Mesodermal cell (in vitro differentiated cells): Measurements from ENCODE around the gene TMEM200A.

Experiments used
- H3K27ac ChIP-seq: 2 replicates; pipeline ENCODE4 v1.7.0; 2013; ENCODE audit warnings: mild to moderate bottlenecking, low read depth, low read length, moderate library complexity; ENCODE audit not compliant: severe bottlenecking
- H3K36me3 ChIP-seq: 2 replicates; pipeline ENCODE4 v1.7.1; 2013; ENCODE audit warnings: mild to moderate bottlenecking, low read length, moderate library complexity; ENCODE audit not compliant: control insufficient read depth, insufficient read depth
- H3K4me1 ChIP-seq: one replicate; pipeline ENCODE4 v1.7.1; 2013; ENCODE audit warnings: mild to moderate bottlenecking, low read length; ENCODE audit not compliant: insufficient read depth, control insufficient read depth, poor library complexity, severe bottlenecking
- H3K4me3 ChIP-seq: 2 replicates; pipeline ENCODE4 v1.7.0; 2013; ENCODE audit warnings: low read length, control low read depth, mild to moderate bottlenecking; ENCODE audit not compliant: insufficient read depth, poor library complexity, severe bottlenecking; ENCODE audit errors: extremely low read depth
- H3K9me3 ChIP-seq: 2 replicates; pipeline ENCODE4 v1.7.1; 2013; ENCODE audit warnings: mild to moderate bottlenecking, low read length, moderate library complexity; ENCODE audit not compliant: control insufficient read depth
- WGBS, 2 experiments: methylation state at CpG; one replicate each; pipeline ENCODE4 v1.1.5; 2013; ENCODE audit warnings: missing lambda C conversion rate in 2 of 2; ENCODE audit not compliant: insufficient coverage in 2 of 2; 5-methylcytosine and 5-hydroxymethylcytosine counted together

TMEM200A gene

DNA sequence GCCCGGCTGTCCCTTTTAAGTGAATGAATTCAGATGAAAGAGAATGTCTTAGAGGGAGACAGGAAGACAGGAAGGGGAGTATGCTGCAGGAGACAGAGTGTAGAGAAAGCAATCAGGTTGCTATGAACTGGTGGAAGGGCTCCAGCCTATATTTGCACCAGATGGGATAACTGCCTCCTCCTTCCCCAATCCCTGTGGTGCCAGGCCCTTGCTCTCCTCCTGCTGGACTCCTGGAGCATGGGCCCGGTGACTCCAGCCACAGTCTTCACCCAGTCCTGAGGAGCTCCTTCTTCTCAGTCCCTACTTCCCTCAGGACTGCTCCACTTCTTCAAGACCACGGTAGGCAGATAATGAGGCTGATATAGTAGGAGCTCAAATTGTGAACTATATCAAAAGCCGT, 91.8 kb downstream of the TMEM200A start:
- no peak overlapping the region for H3K4me3 ChIP-seq
- no peak overlapping the region for H3K27ac ChIP-seq
- 67 to 75% methylated on average over 1 of the region's 4 CpGs for WGBS, 2 experiments
- H3K9me3 ChIP-seq, result no peaks in the 10 kb centered on the region
- H3K4me1 ChIP-seq, result no peaks in the 10 kb centered on the region
- H3K36me3 ChIP-seq, result no peaks in the 10 kb centered on the region

DNA sequence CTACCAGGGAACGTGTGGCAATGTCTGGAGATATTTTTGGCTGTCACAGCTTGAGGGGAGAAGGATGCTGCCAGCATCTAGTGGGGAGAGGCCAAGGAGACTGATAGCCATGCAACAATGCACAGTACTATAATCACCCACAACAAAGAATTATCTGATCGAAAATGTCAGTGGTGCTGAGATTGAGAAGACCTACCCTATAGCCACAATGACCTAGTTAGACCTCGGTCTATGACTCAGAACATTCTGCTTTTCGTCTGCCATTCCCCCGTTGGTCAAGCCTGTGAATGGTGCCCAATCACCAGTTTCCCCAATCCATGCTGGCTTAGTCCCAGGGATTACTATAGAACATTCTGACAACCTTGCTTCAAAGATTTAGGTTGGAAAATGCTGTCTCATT, 93.5 kb downstream of the TMEM200A start:
- WGBS, 2 experiments, result 76 to 98% methylated on average over 4 of the region's 5 CpGs
- no peak overlapping the region for H3K27ac ChIP-seq
- no peak overlapping the region for H3K4me3 ChIP-seq
- H3K4me1 ChIP-seq, result no peaks in the 10 kb centered on the region
- no peaks in the 10 kb centered on the region for H3K9me3 ChIP-seq
- no peaks in the 10 kb centered on the region for H3K36me3 ChIP-seq

DNA sequence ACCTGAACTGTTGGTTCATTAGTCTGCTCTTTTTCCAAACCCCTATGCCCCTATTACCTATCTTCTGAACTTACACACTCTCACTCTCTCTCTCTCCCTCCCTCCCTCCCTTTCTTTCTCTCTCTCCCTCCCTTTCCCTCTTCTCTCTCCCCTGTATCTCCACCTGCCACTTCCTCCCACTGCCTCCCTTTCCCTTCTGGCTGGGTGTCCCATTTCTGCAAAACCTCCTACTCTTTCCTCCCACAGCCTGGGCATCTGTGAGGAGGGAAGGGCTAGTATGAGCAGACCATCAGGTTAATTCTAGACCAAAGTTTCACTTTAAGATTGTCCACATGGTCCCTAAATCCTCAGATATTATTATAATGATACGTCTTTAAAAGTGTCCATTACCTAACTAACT, 95.1 kb downstream of the TMEM200A start:
- Histone ChIP-seq H3K4me1 (no peaks in the 10 kb centered on the region), H3K4me3 (no peak overlapping the region), H3K9me3 (no peaks in the 10 kb centered on the region), H3K36me3 (no peaks in the 10 kb centered on the region), H3K27ac (no peak overlapping the region)
- no CpG with 5 or more reads among the region's 1 CpG for WGBS, 2 experiments

DNA sequence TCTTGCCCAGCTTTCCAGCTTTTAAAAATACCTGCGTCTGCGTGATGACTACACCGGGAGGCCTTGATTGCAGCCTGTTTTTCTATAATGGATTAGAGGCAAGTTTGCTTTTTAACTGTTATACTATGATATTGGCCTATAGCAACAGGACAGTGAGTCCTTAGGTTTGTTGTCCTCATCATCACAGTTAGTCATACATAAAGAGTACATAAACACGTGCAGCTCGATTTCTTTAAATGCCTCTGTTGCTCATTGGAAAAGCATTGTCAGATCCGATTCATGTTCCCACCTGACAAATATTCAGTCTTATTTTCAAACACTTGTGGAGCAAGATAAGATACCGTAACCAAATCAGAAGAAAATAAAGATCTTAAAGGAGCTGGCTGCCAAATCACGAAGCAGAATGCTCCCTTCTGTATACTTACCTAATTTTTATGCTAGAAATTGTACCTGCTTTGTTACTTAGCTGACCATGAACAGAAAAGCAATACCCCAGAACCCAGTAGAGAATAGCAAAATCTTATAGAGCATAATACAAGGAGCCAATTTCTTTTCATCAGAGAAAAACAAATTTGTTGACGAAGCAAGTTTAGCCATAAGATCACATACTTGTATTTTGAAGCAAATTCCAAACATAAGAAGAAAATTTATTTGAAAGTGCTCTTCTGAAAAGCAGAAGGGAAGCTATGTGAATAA, 100.4 kb downstream of the TMEM200A start:
- Histone ChIP-seq H3K9me3 (no peaks in the 10 kb centered on the region), H3K4me1 (no peaks in the 10 kb centered on the region), H3K27ac (no peak overlapping the region), H3K36me3 (no peaks in the 10 kb centered on the region), H3K4me3 (no peak overlapping the region)
- WGBS, 2 experiments, result 91 to 94% methylated on average over 5 to 6 of the region's 9 CpGs

DNA sequence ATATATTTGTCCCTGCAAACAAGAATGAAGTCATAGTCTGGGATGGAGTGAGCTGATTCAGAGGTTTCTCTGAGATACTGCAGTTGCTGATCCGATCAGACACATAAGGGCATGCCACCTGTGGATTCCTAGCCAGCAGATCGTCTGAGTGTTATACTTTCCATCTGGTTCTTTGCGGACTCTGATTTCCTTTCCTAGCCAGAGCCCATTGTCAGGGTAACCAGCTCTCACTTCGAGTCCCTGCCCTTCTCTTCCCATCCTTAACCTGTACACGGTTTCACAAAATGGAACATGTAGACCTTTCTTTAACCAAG, 100.9 kb downstream of the TMEM200A start:
- Histone ChIP-seq H3K4me3 (no peak overlapping the region), H3K4me1 (no peaks in the 10 kb centered on the region), H3K9me3 (no peaks in the 10 kb centered on the region), H3K36me3 (no peaks in the 10 kb centered on the region), H3K27ac (no peak overlapping the region)
- WGBS, 2 experiments, result 73 to 76% methylated on average over 5 of the region's 5 CpGs

DNA sequence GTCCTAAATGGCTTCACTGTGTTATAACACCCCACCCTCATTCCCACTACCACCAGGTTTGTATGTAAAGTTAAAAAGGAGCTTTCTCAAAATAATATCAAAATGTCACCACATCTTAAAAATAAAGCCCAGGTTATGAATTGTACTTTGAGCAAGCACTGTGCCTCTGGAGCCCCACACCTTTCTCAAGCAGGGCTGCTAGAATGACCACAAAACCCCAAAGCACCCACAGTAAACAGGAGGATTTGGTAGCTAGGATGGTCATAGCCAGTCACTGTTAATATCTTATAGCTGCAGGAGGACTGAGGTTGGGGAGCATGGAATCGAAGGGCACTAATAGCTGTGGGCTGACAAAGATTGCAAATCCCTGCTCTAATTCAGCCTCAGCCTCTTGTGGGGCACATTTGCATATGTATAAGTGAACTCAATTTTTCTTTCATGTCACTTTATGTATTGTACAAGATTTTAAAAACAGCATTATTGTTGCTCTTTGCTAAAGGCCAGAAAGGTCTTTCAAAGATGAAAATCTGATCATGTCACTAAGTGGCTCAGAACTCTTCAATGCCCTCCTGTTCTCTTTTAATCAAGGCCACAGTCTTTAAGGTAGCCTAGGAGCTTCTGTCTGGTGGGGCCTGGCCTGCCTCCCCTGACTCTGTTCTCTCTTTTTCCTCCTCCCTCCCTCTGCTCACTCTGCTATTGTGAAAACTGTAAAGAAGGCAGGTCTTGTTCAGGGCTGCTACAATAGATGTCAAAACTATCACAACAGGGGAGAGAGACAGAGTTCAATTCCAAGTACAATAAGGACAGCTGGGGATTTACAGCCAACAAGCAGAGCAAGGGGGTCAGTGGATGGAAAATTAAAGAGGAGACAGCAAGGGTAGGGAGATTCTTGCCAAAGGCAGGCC, 101.6 kb downstream of the TMEM200A start:
- H3K4me3 ChIP-seq, result no peak overlapping the region
- 67% methylated on average over 1 of the region's 1 CpG; no CpG with 5 or more reads in 1 of the 2 experiments for WGBS, 2 experiments
- no peak overlapping the region for H3K27ac ChIP-seq

DNA sequence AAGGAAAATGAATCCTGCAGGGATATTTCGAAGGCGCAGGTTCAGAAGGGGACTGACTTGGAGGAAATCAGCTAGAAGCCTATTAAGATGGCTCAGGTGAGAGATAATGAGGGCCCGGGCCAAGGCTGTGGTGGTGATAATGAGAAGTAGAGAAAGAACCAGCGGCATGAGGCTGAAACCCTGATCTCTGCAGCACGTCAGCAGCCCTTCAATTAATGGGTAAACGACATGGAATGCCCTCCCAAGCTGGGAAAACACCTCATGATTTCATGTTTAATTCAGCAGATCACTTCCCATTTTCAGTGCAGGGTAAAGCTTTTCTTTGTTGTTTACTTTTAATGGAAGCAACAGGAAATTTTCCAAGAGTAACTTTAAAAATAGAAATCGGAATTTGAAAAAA, 104.9 kb downstream of the TMEM200A start:
- 81 to 87% methylated on average over 4 to 7 of the region's 7 CpGs for WGBS, 2 experiments
- Histone ChIP-seq H3K4me3 (no peak overlapping the region), H3K9me3 (peaks cover 7% of the 10 kb centered on the region), H3K36me3 (no peaks in the 10 kb centered on the region), H3K27ac (no peak overlapping the region), H3K4me1 (no peaks in the 10 kb centered on the region)

More for the DNA sequence above, 101.6 kb downstream of the TMEM200A start:
- Histone ChIP-seq H3K9me3 (no peaks in the 10 kb centered on the region), H3K36me3 (no peaks in the 10 kb centered on the region), H3K4me1 (no peaks in the 10 kb centered on the region)

DNA sequence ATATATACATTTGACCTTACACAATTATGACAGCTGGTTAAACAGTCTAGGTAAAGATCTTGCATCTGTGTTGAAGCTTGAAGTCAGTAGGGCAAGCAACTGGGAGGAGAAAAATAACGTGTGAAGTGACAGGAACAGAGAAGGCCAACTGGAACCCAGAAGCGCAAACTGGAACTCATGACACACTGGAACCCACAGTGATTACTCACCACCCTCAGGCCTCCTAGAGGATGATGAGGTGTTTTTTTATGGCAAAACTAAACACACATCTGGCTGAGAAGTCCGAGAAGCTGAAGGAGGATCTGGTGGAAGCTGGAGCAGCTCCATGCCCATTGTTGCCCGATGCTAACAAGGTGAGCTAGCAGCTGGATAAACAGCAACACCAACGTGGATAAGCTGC, 108.1 kb downstream of the TMEM200A start:
- no peak overlapping the region for H3K4me3 ChIP-seq
- 86 to 88% methylated on average over 3 to 4 of the region's 5 CpGs for WGBS, 2 experiments
- no peak overlapping the region for H3K27ac ChIP-seq
- no peaks in the 10 kb centered on the region for H3K4me1 ChIP-seq
- peaks cover 7% of the 10 kb centered on the region for H3K9me3 ChIP-seq
- no peaks in the 10 kb centered on the region for H3K36me3 ChIP-seq

DNA sequence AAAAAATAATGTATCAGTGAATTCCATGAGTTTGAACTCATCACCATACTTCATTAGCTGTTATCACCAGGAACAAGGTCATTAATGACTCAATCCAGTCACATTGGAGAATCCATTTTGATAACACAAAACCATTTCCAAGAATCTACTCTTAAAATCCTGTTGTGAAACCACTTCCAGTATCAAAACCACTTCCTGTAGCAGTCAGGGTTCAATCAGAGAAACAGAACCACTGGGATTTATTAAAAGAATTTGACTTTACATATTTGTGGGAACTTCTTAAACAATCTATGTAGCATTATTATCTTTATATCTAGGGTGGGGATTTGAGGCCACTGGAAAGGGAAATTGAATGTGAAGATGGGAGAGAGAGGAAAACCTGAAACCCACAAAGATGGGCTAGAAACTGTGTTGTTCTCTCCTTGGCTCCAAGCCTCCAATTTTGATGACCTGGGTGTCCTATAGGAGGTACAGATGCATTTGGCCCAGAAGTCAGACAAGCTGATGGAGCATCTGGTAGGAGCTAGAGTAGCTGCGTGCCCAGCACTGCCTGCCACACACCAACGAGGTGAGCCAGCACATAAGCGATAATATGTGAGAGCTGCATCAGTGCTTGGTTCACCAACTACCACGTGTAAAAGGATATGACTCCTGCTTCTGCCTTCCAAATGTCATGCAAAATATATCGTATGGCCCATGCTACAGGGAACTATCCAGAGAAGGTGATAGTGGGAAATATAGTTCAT, 117.0 kb downstream of the TMEM200A start:
- no peak overlapping the region for H3K27ac ChIP-seq
- H3K36me3 ChIP-seq, result no peaks in the 10 kb centered on the region
- H3K9me3 ChIP-seq, result no peaks in the 10 kb centered on the region
- H3K4me3 ChIP-seq, result no peak overlapping the region
- no peaks in the 10 kb centered on the region for H3K4me1 ChIP-seq
- 87 to 93% methylated on average over 4 of the region's 5 CpGs for WGBS, 2 experiments

DNA sequence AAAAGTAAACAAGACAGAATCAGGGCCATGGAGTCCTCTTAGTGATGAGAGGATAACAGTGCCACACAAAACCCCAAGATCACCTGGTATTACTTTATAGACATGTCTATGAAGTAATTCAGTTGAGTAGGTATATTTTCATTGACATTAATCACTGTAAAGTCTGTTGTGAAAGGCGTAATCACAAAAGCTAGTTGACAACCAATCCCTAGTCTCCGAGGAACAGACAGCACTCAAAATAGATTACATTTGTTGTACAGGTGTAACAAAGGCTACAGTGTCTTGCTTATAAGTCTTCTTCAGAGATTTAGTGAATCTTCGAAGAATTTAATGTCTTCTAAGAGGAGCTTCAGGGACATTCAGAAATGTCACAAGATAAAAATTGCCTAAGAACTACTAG, 120.1 kb downstream of the TMEM200A start:
- Histone ChIP-seq H3K4me3 (no peak overlapping the region), H3K36me3 (no peaks in the 10 kb centered on the region), H3K27ac (no peak overlapping the region), H3K4me1 (no peaks in the 10 kb centered on the region), H3K9me3 (no peaks in the 10 kb centered on the region)
- 100% methylated on average over 1 of the region's 3 CpGs; no CpG with 5 or more reads in 1 of the 2 experiments for WGBS, 2 experiments
